CD14-positive monocyte (primary cell): ENCODE data around the gene CHMP4B. TPM values are rescaled to one million over a fixed set of nuclear protein-coding genes. Genes with fewer than 3 reads are reported as not detected.
"Not testable (repeated sequence)": the region's sequence is repeated elsewhere in the genome, so short reads cannot be mapped to it uniquely, and the experiment has no call there.

Experiments used
- DNase-seq, 3 donors: peaks; one replicate each; pipeline ENCODE4 v3.0.0-alpha.2; 2011 to 2022
- H2AFZ ChIP-seq: 2 replicates; pipeline ENCODE4 v1.6.0; 2012; ENCODE audit warnings: mild to moderate bottlenecking, low read depth, low read length, inconsistent platforms; ENCODE audit not compliant: insufficient read depth, poor library complexity, severe bottlenecking
- H3K27ac ChIP-seq, 2 donors: 1 replicate in 1 of 2; 2 replicates in 1 of 2; pipeline ENCODE4 v1.5.1; 2012 to 2013; ENCODE audit warnings: low read length in 2 of 2, control low read depth in 1 of 2, inconsistent platforms in 1 of 2, low read depth in 1 of 2, mild to moderate bottlenecking in 1 of 2
- H3K27me3 ChIP-seq, 2 donors: one replicate each; pipeline versions ENCODE4 v1.6.0 to v1.6.1; 2011 to 2013; ENCODE audit warnings: low read length in 2 of 2; ENCODE audit not compliant: control insufficient read depth in 2 of 2, insufficient read depth in 2 of 2
- H3K36me3 ChIP-seq, 2 donors: replicated peaks in 1 of 2; 1 replicate in 1 of 2; 2 replicates in 1 of 2; pipeline versions ENCODE4 v1.5.1 to v1.6.1; 2012 to 2013; ENCODE audit warnings: low read length in 2 of 2, control low read depth in 1 of 2, inconsistent platforms in 1 of 2, mild to moderate bottlenecking in 1 of 2; ENCODE audit not compliant: insufficient read depth in 2 of 2, control insufficient read depth in 1 of 2
- H3K4me1 ChIP-seq, 2 donors: 1 replicate in 1 of 2; 2 replicates in 1 of 2; pipeline versions ENCODE4 v1.5.1 to v1.6.1; 2012 to 2013; ENCODE audit warnings: low read length in 2 of 2, control low read depth in 1 of 2, inconsistent platforms in 1 of 2, mild to moderate bottlenecking in 1 of 2, moderate library complexity in 1 of 2; ENCODE audit not compliant: insufficient read depth in 2 of 2, control insufficient read depth in 1 of 2
- H3K4me2 ChIP-seq: replicated peaks from 2 replicates; pipeline ENCODE3; 2012; ENCODE audit warnings: low read length, moderate library complexity, mild to moderate bottlenecking; ENCODE audit not compliant: poor library complexity, severe bottlenecking; ENCODE audit errors: extremely low read depth
- H3K4me3 ChIP-seq, 3 experiments: fragments of 200-600 bp in 1 of 3; sonication (generic) in 1 of 3; replicated peaks in 1 of 3; 1 replicate in 2 of 3; 2 replicates in 1 of 3; pipeline ENCODE4 v1.5.1; 2011 to 2013; ENCODE audit warnings: low read length in 3 of 3, mild to moderate bottlenecking in 3 of 3, control low read depth in 2 of 3, low read depth in 2 of 3, inconsistent platforms in 1 of 3, moderate library complexity in 1 of 3
- H3K79me2 ChIP-seq: 2 replicates; pipeline ENCODE4 v1.6.0; 2012; ENCODE audit warnings: mild to moderate bottlenecking, control low read depth, inconsistent platforms, low read length, moderate library complexity; ENCODE audit not compliant: insufficient read depth
- H3K9ac ChIP-seq: 2 replicates; pipeline ENCODE4 v1.6.0; 2017; ENCODE audit warnings: low read length, mild to moderate bottlenecking; ENCODE audit not compliant: insufficient read depth, poor library complexity, severe bottlenecking
- H3K9me3 ChIP-seq, 2 donors: replicated peaks in 1 of 2; 1 replicate in 1 of 2; 2 replicates in 1 of 2; pipeline versions ENCODE4 v1.5.1 to v1.6.1; 2012 to 2013; ENCODE audit warnings: low read length in 2 of 2, control low read depth in 1 of 2; ENCODE audit not compliant: control insufficient read depth in 1 of 2, insufficient read depth in 1 of 2
- H4K20me1 ChIP-seq: 2 replicates; pipeline ENCODE4 v1.6.0; 2012; ENCODE audit warnings: mild to moderate bottlenecking, low read length, control low read depth, moderate library complexity; ENCODE audit not compliant: insufficient read depth
- H3K27ac Mint-ChIP-seq, 7 donors: one replicate each; pipeline ENCODE4 v1.8.0; 2020; ENCODE audit warnings: mild to moderate bottlenecking in 7 of 7, mixed read lengths in 7 of 7, moderate library complexity in 6 of 7, inconsistent platforms in 2 of 7
- H3K27me3 Mint-ChIP-seq, 3 donors: one replicate each; pipeline ENCODE4 v1.8.0; 2021 to 2022; ENCODE audit warnings: low read depth in 3 of 3, mild to moderate bottlenecking in 3 of 3, mixed read lengths in 3 of 3, moderate library complexity in 3 of 3, inconsistent platforms in 1 of 3
- H3K36me3 Mint-ChIP-seq, 2 donors: one replicate each; pipeline ENCODE4 v1.8.0; 2020; ENCODE audit warnings: mixed read lengths in 2 of 2, inconsistent platforms in 1 of 2, mild to moderate bottlenecking in 1 of 2
- H3K4me1 Mint-ChIP-seq: one replicate; pipeline ENCODE4 v1.8.0; 2020; ENCODE audit warnings: mild to moderate bottlenecking, mixed read lengths
- H3K4me3 Mint-ChIP-seq, 2 donors: one replicate each; pipeline ENCODE4 v1.8.0; 2020; ENCODE audit warnings: mild to moderate bottlenecking in 2 of 2, mixed read lengths in 2 of 2, moderate library complexity in 1 of 2
- H3K9me3 Mint-ChIP-seq, 7 donors: one replicate each; pipeline ENCODE4 v1.8.0; 2020 to 2022; ENCODE audit warnings: mixed read lengths in 7 of 7, mild to moderate bottlenecking in 6 of 7, moderate library complexity in 6 of 7, inconsistent platforms in 2 of 7
- WGBS: methylation state at CpG from one replicate; pipeline ENCODE4 v1.1.5; 2013; ENCODE audit warnings: missing lambda C conversion rate; ENCODE audit not compliant: insufficient coverage; 5-methylcytosine and 5-hydroxymethylcytosine counted together
- intact Hi-C, 2 donors: fragments of 100-400 bp; cut with micrococcal nuclease; formaldehyde crosslinking; loops; one replicate each; pipeline versions ENCODE4 v1.15.0 to v1.15.1; 2023
- polyA plus RNA-seq, 3 donors: library from polyadenylated mRNA; depleted of rRNA in 1 of 3; unstranded in 2 of 3; stranded (reverse) in 1 of 3; fragments of 300-500 nt in 2 of 3; fragments of >200 nt in 1 of 3; fragmentation: Illumina TruSeq in 2 of 3; gene quantifications; 1 replicate in 2 of 3; 2 replicates in 1 of 3; pipeline ENCODE4 v1.2.3, GENCODE V29; 2012 to 2021
- TF ChIP-seq, protein P1 (sequence below): fragments of 200-600 bp; IDR thresholded peaks from one replicate; pipeline ENCODE4 v1.8.0; 2022; ENCODE audit warnings: antibody characterized with exemption, mild to moderate bottlenecking

CHMP4B gene
- polyA plus RNA-seq, 3 donors: 7.1 to 181 (median 10.0) TPM

DNA sequence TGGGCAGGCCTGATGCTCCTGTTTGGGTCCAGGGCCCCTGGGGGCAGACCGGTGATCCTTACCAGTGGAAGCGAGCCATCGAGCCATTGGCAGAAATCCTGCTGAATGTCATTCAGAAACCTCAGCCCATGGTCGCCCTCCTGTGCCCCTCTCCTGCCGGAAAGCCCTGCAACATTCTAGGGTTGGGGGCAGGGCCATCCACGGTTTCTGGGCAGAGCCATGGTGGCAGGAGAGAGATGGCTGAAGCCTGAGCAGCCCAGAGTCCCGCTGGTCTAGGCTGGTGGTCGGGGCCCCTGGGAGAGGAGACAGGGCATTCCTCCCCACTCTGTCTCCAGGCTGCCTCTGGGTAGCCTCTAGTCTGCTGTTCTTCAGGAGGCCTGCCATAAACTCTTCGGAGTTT, 19.6 kb upstream of the CHMP4B start:
- H3K4me3 Mint-ChIP-seq: no peak overlapping the region
- intact Hi-C loops: no loop called here
- H3K36me3 ChIP-seq: peaks cover 4 to 18% of the 10 kb centered on the region in 2 donors
- H3K4me3 ChIP-seq: no peak overlapping the region
- H3K36me3 Mint-ChIP-seq: peaks cover 12 to 30% of the 10 kb centered on the region in 2 donors
- H3K4me2 ChIP-seq: no peak overlapping the region
- peaks cover 40% of the 10 kb centered on the region for H3K4me1 Mint-ChIP-seq
- H3K9ac ChIP-seq: no peak overlapping the region
- no peak overlapping the region for H3K27ac ChIP-seq
- no peak overlapping the region for H3K27ac Mint-ChIP-seq
- H3K27me3 ChIP-seq: no peaks in the 10 kb centered on the region
- H3K27me3 Mint-ChIP-seq: no peaks in the 10 kb centered on the region
- no peaks in the 10 kb centered on the region for H4K20me1 ChIP-seq
- H3K79me2 ChIP-seq: no peaks in the 10 kb centered on the region
- WGBS: 95% methylated on average over 8 of the region's 9 CpGs
- peaks cover 0 to 1% (median 0%) of the 10 kb centered on the region in 7 donors for H3K9me3 Mint-ChIP-seq
- H2AFZ ChIP-seq: no peak overlapping the region
- H3K4me1 ChIP-seq: peaks cover 11 to 24% of the 10 kb centered on the region in 2 donors
- TF ChIP-seq, protein P1, sequence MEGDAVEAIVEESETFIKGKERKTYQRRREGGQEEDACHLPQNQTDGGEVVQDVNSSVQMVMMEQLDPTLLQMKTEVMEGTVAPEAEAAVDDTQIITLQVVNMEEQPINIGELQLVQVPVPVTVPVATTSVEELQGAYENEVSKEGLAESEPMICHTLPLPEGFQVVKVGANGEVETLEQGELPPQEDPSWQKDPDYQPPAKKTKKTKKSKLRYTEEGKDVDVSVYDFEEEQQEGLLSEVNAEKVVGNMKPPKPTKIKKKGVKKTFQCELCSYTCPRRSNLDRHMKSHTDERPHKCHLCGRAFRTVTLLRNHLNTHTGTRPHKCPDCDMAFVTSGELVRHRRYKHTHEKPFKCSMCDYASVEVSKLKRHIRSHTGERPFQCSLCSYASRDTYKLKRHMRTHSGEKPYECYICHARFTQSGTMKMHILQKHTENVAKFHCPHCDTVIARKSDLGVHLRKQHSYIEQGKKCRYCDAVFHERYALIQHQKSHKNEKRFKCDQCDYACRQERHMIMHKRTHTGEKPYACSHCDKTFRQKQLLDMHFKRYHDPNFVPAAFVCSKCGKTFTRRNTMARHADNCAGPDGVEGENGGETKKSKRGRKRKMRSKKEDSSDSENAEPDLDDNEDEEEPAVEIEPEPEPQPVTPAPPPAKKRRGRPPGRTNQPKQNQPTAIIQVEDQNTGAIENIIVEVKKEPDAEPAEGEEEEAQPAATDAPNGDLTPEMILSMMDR: no peak
- no peak for DNase-seq
- H3K9me3 ChIP-seq: no peaks in the 10 kb centered on the region

GRCh38 chr20:33791959-33792597, 19.1 kb upstream of the CHMP4B start:
- Mint-ChIP-seq H3K4me3 (no peak overlapping the region), H3K4me1 (peaks cover 34% of the 10 kb centered on the region), H3K27ac (peak overlapping the region in 1 of 7 donors; percentile 50), H3K27me3 (no peaks in the 10 kb centered on the region), H3K9me3 (peaks cover 0 to 1% (median 0%) of the 10 kb centered on the region in 7 donors), H3K36me3 (peaks cover 12 to 30% of the 10 kb centered on the region in 2 donors)
- Histone ChIP-seq H3K36me3 (peaks cover 4 to 18% of the 10 kb centered on the region in 2 donors), H2AFZ (no peak overlapping the region), H3K9ac (no peak overlapping the region), H3K4me2 (no peak overlapping the region), H4K20me1 (no peaks in the 10 kb centered on the region), H3K79me2 (no peaks in the 10 kb centered on the region), H3K4me3 (no peak overlapping the region), H3K9me3 (no peaks in the 10 kb centered on the region), H3K4me1 (peaks cover 8 to 18% of the 10 kb centered on the region in 2 donors), H3K27me3 (no peaks in the 10 kb centered on the region), H3K27ac (no peak overlapping the region)
- TF ChIP-seq, protein P1: peak; percentile 95
- peak; percentile 18 to 37 (median 27) for DNase-seq
- intact Hi-C loops: no loop called here
- WGBS: 91% methylated on average over 11 of the region's 13 CpGs

DNA sequence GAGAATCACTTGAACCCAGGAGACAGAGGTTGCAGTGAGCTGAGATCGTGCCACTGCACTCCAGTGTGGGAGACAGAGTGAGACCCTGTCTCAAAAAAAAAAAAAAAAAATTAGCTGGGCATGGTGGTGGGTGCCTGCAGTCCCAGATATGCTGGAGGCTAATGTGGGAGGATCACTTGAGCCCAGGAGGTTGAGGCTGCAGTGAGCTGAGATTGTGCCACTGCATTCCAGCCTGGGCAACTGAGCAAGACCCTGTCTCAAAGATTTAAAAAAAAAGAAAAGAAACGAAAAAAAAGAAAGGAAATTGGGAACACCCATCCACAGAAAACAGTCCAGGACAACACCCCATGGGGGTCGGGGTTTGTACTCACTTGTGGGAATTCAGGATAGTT, 18.6 kb upstream of the CHMP4B start:
- H3K9me3 Mint-ChIP-seq, H3K79me2 ChIP-seq, intact Hi-C loops, H4K20me1 ChIP-seq, H3K4me3 ChIP-seq, H3K4me2 ChIP-seq, H2AFZ ChIP-seq, H3K9ac ChIP-seq, H3K27me3 Mint-ChIP-seq, H3K4me3 Mint-ChIP-seq, DNase-seq, H3K27ac ChIP-seq, H3K9me3 ChIP-seq, H3K27me3 ChIP-seq, H3K27ac Mint-ChIP-seq: not testable (repeated sequence)
- Mint-ChIP-seq H3K4me1 (peaks cover 29% of the 10 kb centered on the region), H3K36me3 (peaks cover 12 to 30% of the 10 kb centered on the region in 2 donors)
- Histone ChIP-seq H3K4me1 (peaks cover 3 to 13% of the 10 kb centered on the region in 2 donors), H3K36me3 (peaks cover 4 to 18% of the 10 kb centered on the region in 2 donors)
- whole genome bisulfite sequencing: no CpG with 5 or more reads among the region's 3 CpGs
